GM23248 (cell line): ENCODE data around the gene IL18RAP.

ENCODE experiments used
- EZH2 ChIP-seq: fragments of 200-600 bp; sonication (generic); IDR thresholded peaks from 2 replicates; pipeline ENCODE4 v1.6.1; 2018; ENCODE audit warnings: antibody characterized with exemption, mild to moderate bottlenecking; ENCODE audit not compliant: insufficient read depth, poor library complexity, severe bottlenecking
- EZH2phosphoT487 ChIP-seq: fragments of 200-600 bp; sonication (generic); IDR thresholded peaks from 2 replicates; pipeline ENCODE4 v1.6.1; 2018; ENCODE audit warnings: antibody characterized with exemption, moderate library complexity, mild to moderate bottlenecking, low read depth; ENCODE audit not compliant: insufficient read depth

- TF ChIP-seq EZH2phosphoT487 (no peak), EZH2 (no peak)
These were observed 71.6 kb downstream of the IL18RAP start for GRCh38 chr2:102494570-102494969.
